VCaP (cell line): ENCODE data around the gene MAPT.
A peak's percentile ranks its signal among the peaks of the same experiment; 100 is the strongest.

ENCODE experiments used
- H3K27ac ChIP-seq: fragments of 450-650 bp; 2 replicates; pipeline ENCODE4 v1.5.1; 2017
- CTCF ChIP-seq: fragments of 450-650 bp; conservative IDR thresholded peaks from 2 replicates; pipeline ENCODE4 v1.5.1; 2017; ENCODE audit warnings: mild to moderate bottlenecking, moderate library complexity

The MAPT gene

GRCh38 chr17:45939395-45939794, 45.0 kb downstream of the MAPT start:
- peak overlapping the region; percentile 33 for H3K27ac ChIP-seq
- TF ChIP-seq CTCF = no peak

GRCh38 chr17:45940293-45940692, 45.9 kb downstream of the MAPT start:
- peak overlapping the region; percentile 54 for H3K27ac ChIP-seq
- no peak for TF ChIP-seq CTCF

GRCh38 chr17:45940826-45941225, 46.5 kb downstream of the MAPT start:
- peak overlapping the region; percentile 54 for H3K27ac ChIP-seq
- no peak for TF ChIP-seq CTCF

- H3K27ac ChIP-seq = peak overlapping the region; percentile 54
- no peak for TF ChIP-seq CTCF
Observed at GRCh38 chr17:45941395-45941794, 47.0 kb downstream of the MAPT start.

- no peak for TF ChIP-seq CTCF
- H3K27ac ChIP-seq = no peak overlapping the region
Observed at GRCh38 chr17:45942284-45942683, 47.9 kb downstream of the MAPT start.

- TF ChIP-seq CTCF = no peak
- H3K27ac ChIP-seq = no peak overlapping the region
Observed at GRCh38 chr17:45946841-45947256, 52.5 kb downstream of the MAPT start.

GRCh38 chr17:45948498-45948880, 54.1 kb downstream of the MAPT start:
- peak overlapping the region; percentile 49; the same call in 1 of the 2 replicates for H3K27ac ChIP-seq
- no peak for TF ChIP-seq CTCF
